ENCODE data around the gene FAM240A.

- TF ChIP-seq CTCF (IDR thresholded peaks at IDR 0.05) (no peak), POLR2A (IDR thresholded peaks at IDR 0.05) (no peak), POLR2AphosphoS5 (IDR thresholded peaks at IDR 0.05) (no peak), EP300 (IDR thresholded peaks at IDR 0.05; ENCODE audit: low read depth) (no peak)
Measured at GRCh38 chr3:46664188-46664970, 52.1 kb downstream of the FAM240A start.

Measured in transverse colon (tissue), 4 donors.